ENCODE data around the gene ATP10A.
A peak's percentile ranks its signal among the peaks of the same experiment; 100 is the strongest.

Gene ATP10A

GRCh38 chr15:25812845-25813244 is 50.3 kb downstream of the ATP10A start:
- DNase-seq (ENCODE audit: low spot score) = no peak

GRCh38 chr15:25812073-25812472 is 51.1 kb downstream of the ATP10A start:
- DNase-seq (ENCODE audit: low spot score) = peak; percentile 15

- DNase-seq (ENCODE audit: low spot score) = no peak
These were observed 51.6 kb downstream of the ATP10A start for GRCh38 chr15:25811481-25811906.

GRCh38 chr15:25810631-25811091 is 52.5 kb downstream of the ATP10A start:
- DNase-seq (ENCODE audit: low spot score) = peak; percentile 21

GRCh38 chr15:25810154-25810553 is 53.0 kb downstream of the ATP10A start:
- DNase-seq (ENCODE audit: low spot score) = no peak

GRCh38 chr15:25807063-25807462 is 56.1 kb downstream of the ATP10A start:
- DNase-seq (ENCODE audit: low spot score) = no peak

GRCh38 chr15:25805031-25805430 is 58.1 kb downstream of the ATP10A start:
- DNase-seq (ENCODE audit: low spot score) = no peak

GRCh38 chr15:25804451-25804850 is 58.7 kb downstream of the ATP10A start:
- DNase-seq (ENCODE audit: low spot score) = no peak

- no peak for DNase-seq (ENCODE audit: low spot score)
These were observed 59.6 kb downstream of the ATP10A start for GRCh38 chr15:25803541-25803940.

- DNase-seq (ENCODE audit: low spot score) = no peak
These were observed 60.1 kb downstream of the ATP10A start for GRCh38 chr15:25803036-25803435.

- no peak for DNase-seq (ENCODE audit: low spot score)
These were observed 60.8 kb downstream of the ATP10A start for GRCh38 chr15:25802285-25802830.

GRCh38 chr15:25801586-25802284 is 61.4 kb downstream of the ATP10A start:
- DNase-seq (ENCODE audit: low spot score) = no peak

GRCh38 chr15:25800761-25801515 is 62.2 kb downstream of the ATP10A start:
- DNase-seq (ENCODE audit: low spot score) = no peak

- DNase-seq (ENCODE audit: low spot score) = no peak
These were observed 63.0 kb downstream of the ATP10A start for GRCh38 chr15:25799906-25800700.

- no peak for DNase-seq (ENCODE audit: low spot score)
These were observed 64.9 kb downstream of the ATP10A start for GRCh38 chr15:25797936-25798901.

- DNase-seq (ENCODE audit: low spot score) = no peak
These were observed 65.6 kb downstream of the ATP10A start for GRCh38 chr15:25797511-25797935.

- no peak for DNase-seq (ENCODE audit: low spot score)
These were observed 66.1 kb downstream of the ATP10A start for GRCh38 chr15:25797035-25797434.

- DNase-seq (ENCODE audit: low spot score) = no peak
These were observed 66.7 kb downstream of the ATP10A start for GRCh38 chr15:25796395-25796794.

GRCh38 chr15:25795712-25796111 is 67.4 kb downstream of the ATP10A start:
- no peak for DNase-seq (ENCODE audit: low spot score)

- no peak for DNase-seq (ENCODE audit: low spot score)
These were observed 68.1 kb downstream of the ATP10A start for GRCh38 chr15:25795061-25795460.
